NK-92 treated with Interleukin-12 subunit alpha and Interleukin-12 subunit beta, amount 100 ng/mL, for 24 hours (cell line): ENCODE data around the gene QSOX1.
"Not testable (repeated sequence)": the region's sequence is repeated elsewhere in the genome, so short reads cannot be mapped to it uniquely, and the experiment has no call there.

Source experiments
- DNase-seq: peaks from one replicate; lab custom pipeline; 2025; lab: John Stamatoyannopoulos, UW

Gene QSOX1

DNA sequence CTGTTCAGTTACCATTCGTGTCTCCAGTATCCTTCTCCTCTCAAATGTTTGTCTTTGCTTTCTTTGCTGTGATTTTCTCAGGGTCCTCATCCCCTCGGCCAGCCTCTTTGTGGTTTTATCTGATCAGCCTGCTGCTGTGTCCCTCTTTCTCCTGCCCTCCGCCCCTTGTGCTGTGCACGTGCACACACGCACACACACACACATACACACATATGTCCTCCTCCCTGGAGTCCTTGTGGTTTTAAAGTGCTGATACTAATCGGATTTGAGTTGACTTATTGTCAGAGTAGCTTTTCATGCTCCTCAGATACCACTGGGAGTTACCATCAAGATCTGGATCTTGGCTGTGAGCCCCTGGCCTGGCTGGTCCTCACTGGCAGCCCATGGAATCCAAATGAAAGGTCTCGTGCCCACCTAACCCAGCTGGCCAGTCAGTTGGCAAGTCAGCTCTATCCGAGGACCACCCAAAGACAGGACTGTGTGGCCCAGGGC is 34.1 kb downstream of the QSOX1 start:
- no peak for DNase-seq

DNA sequence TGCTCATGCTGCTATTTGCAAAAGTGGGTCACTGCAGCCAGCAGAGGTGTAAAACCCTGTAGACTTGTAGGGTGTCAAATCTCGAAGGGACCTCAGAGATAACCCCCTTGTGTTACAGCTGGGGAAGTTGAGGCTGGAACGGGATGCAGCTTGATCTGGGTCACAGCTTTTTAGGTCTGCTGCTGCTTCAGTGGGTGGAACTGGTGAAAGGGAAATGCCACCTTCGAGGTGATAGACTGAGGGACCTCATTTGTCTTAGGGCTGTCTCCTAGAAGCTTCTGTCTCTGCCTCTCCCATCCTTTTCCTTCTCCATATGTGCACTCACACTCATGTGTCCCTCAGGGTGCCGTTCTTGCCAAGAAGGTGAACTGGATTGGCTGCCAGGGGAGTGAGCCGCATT is 35.4 kb downstream of the QSOX1 start:
- DNase-seq: no peak

DNA sequence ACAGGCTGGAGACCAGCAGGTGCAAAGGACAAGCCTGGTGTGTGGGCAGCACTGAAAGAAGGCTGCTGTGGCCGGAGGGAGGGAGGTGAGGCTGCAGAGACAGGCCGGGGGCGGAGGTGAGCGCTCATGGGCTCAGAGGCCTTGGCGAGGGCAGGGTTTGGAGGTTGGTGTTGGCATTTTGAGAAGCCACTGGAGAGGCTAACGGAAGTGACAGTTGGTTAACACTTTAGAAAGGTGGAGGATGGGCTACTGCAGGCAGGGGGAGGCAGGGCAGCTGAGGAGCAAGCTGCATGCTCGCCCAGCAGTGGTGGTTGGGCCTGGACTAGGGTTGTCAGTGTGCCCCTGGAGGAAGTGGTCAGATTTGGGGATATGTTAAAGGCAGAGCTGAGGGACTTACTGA is 37.5 kb downstream of the QSOX1 start:
- DNase-seq: peak; percentile 77

DNA sequence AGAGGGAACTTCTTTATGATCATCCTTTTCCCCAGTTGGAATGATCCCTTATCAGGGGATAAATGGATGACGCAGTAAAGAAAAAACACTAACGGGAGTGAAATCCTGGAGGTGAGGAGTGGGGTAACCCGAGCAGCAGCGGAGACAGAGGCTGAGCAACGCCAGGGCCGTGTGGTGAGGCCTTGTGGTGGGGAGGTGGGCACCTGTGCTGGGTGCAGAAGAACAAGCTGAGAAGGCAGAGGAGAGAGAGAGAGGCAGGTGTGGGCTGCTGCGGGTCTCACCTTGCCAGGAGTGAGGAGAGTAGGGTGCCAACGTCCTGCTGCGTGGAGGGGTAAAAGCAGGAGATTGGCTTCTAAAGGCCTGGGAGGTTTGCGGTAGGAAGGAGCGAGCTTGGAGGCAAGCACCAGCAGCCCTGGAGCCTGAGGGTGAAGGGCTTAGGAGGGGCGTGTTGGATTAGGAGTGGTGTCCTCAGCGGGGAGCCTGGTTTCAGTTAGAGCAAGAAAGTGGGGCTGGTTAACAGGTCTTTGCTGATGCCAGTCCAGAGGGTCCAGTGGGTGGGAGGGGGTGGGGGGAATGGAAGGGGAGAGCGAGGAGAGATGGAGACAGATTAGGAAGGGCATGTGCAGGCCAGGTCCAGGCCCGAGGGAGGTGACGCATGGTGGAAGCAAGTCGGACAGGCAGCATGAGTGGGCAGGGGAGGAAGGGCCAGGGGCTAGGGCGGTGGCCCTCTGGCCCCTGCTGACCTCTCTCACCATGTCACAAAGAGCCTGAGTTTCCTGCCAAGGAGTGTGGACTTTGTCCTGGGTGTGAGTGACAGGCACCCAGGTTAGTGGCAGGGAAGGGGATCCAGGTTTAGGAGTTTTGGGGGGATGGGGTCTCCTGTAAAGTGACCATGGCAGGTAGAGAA is 38.7 kb downstream of the QSOX1 start:
- no peak for DNase-seq

DNA sequence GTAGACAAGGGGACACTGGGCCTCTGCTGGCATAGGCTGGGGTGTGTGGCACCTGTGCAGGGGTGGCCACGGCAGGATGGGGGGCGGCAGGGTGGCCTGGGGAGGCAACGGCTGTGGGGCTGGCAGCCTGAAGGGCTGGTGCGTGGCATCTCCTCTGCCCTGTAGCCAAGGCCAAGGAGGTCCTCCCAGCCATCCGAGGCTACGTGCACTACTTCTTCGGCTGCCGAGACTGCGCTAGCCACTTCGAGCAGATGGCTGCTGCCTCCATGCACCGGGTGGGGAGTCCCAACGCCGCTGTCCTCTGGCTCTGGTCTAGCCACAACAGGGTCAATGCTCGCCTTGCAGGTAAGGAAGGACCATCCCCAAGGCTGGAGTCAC is 39.4 kb downstream of the QSOX1 start:
- no peak for DNase-seq

DNA sequence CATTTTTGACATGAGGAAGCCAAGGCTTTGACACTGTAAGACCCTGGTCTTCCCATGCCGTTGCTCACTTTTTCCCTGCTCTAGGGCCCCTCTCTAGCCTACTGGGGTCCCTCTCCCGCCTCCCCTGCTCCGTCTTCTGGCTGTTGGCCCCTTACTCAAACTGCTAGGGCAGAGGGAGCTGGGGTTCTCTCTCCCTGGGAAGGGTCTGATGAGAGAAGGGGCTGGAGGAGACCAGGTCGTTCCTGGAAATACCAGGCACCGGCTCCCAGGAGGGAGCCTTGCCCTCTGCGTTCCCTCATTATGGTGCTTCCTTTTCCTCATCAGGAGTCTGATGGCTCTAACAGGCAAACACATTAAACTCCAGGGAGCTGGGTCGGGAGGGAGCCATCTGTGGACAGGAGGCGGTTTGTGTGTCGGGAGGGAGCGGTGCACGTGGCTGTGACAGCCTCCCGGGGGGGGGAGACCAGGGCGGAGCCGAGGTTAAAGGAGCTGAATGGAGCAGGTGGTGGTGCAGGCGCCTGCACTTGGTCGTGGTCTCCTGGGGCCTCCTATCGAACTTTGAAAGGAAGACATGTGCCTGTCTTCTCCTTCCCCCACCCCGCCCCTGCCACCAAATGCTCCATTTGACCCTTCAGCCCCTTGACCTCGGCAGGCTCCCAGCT is 40.0 kb downstream of the QSOX1 start:
- no peak for DNase-seq

DNA sequence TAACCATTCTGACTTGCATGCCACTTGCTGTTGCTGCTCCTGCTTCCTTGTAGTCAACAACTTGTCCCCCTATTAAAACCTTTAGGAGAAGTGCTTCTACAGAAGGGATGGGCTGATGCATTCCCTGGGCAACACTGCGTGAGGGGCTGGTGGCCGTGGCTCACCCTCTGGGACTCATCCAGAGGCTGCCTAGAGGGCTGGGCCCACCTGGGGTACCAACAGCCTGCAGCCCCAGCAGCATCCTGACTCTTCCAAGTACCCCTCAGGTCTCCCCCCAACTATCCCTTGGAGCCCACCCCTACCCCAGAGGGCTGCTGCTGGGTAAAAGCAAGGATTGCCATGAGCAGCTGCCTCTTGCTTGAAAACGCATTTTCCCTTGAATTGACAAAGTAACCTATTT is 40.7 kb downstream of the QSOX1 start:
- no peak for DNase-seq

DNA sequence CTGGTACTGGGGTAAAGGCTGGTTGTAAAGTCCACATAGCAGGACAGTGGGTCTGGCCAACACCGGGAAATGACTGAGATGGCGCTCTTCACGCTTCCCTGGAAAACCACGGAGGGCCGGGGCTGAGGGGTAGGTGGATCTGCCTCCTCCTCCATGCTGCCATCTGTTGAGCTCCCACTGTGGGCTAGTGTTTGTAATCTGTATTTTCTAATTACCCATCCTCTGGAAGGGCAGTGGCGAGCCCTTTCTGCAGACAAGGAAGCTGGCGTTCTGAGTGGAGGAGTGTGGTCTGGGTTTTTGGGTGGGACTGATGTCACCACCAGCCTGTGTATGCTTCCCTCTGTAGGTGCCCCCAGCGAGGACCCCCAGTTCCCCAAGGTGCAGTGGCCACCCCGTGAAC is 41.2 kb downstream of the QSOX1 start:
- no peak for DNase-seq

DNA sequence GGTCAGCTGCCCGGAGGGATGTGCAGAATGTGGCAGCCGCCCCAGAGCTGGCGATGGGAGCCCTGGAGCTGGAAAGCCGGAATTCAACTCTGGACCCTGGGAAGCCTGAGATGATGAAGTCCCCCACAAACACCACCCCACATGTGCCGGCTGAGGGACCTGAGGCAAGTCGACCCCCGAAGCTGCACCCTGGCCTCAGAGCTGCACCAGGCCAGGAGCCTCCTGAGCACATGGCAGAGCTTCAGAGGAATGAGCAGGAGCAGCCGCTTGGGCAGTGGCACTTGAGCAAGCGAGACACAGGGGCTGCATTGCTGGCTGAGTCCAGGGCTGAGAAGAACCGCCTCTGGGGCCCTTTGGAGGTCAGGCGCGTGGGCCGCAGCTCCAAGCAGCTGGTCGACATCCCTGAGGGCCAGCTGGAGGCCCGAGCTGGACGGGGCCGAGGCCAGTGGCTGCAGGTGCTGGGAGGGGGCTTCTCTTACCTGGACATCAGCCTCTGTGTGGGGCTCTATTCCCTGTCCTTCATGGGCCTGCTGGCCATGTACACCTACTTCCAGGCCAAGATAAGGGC is 41.9 kb downstream of the QSOX1 start:
- DNase-seq: no peak

DNA sequence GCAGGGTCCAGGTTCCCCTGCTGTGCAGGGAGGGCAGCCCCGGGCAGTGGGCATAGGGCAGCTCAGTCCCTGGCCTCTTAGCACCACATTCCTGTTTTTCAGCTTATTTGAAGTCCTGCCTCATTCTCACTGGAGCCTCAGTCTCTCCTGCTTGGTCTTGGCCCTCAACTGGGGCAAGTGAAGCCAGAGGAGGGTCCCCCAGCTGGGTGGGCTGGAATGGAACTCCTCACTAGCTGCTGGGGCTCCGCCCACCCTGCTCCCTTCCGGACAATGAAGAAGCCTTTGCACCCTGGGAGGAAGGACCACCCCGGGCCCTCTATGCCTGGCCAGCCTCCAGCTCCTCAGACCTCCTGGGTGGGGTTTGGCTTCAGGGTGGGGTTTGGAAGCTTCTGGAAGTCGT is 42.6 kb downstream of the QSOX1 start:
- no peak for DNase-seq

DNA sequence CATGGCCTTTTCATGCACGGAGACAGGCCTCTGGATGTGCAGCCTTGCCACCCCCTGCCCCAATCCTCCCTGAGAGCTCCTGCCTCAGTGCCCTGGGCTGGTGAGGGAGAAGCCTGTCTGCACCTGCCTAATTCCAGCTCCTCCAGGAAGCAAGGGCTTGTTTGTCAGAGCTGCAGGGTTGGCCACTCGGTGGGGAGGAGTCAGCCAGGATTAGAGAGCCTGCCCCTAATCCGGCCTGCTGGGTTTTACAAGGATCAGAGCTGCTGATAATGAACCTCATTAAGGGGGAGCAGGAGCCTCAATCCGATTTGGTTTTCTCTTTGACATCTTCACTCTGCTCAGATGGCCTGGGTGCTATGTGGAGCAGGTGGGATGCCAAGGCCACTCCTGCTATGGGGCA is 43.5 kb downstream of the QSOX1 start:
- DNase-seq: no peak

DNA sequence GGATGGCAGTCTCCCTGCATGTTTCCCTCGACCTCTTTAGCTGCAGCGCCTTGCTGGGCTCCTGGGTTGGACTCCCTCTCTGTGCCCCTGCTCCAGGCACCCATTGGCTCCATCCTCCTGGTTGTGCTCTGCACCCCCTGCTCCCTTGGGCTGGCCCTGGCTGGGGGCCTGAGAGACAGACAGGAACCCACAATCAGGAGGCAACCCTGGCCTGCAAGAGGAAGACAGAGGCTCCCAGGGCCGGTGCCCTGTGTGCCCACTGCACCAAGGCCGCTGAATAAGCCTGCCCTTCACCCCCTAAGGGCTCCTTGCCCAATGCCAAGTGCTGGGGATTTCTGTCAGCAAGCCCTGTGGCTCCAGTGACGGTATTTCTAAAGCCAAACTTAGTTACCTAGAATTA is 43.9 kb downstream of the QSOX1 start:
- DNase-seq: no peak

DNA sequence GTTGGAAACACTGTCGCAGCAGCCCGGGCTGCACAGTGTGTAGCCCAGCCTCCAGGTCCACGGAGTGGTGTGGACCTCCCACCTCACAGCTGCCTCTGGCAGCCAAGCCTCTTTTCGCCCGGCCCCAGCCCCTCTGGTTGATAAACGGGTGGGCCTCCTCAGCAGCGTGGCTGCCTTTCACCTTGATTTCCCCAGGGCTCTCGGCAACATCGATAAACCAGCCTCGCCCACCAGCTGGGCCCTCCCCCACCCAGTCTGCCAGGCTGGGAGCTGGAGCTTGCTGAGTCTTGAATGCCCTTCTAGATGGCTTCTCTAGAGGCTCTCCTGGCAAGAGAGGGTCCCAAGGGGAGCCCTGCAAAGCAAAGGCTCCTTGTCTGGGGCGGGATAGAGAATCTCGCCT is 44.3 kb downstream of the QSOX1 start:
- no peak for DNase-seq

DNA sequence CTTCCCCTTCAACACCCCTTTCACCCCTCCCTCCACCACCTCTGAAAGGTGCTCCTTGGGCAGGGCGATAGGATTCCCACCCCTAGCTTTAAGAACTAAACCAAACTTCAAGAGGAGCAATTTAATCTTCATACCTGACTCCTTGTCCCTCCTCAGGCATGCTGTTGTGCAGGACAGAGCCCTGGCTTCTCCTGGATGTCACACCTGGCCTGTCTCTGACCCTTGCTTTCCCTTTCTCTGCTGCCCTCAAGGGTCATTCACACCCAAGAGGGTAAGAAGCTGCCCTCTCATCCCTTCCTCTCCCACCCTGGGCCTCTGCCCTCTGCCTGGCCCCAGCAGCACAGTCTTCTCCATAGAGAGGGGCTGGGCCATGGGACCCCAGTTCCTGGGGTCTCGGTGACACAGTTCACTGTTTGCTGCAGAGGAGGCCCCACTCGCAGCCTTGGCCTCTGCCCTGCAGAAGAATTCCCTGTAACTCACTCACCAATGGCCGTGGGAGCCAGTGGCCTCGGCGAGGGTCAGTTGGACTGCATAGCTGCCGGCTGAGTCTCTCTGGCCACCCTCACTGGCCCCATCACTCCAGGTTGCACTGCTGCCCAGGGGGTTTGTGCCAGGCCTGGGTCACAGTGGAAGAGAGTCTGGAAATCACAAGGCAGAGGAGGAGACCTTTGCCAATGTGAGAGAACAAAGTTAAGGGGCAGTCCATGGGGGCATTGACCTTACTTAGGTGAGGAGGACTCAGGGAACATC is 47.0 kb downstream of the QSOX1 start:
- no peak for DNase-seq

DNA sequence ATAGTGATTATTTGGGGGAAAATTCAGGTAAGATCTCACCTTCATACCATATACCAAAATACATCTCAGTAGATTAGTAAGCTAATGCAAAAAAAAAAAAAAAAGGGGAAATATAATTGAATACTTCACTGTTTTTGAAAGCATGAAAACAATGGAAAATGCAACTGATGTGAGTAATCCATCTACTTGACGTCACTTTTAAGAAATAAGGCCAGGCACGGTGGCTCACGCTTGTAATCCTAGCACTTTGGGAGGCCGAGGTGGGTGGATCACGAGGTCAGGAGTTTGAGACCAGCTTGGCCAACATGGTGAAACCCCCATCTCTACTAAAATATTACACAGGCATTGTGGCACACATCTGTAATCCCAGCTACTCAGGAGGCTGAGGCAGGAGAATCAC is 47.9 kb downstream of the QSOX1 start:
- DNase-seq: not testable (repeated sequence)

DNA sequence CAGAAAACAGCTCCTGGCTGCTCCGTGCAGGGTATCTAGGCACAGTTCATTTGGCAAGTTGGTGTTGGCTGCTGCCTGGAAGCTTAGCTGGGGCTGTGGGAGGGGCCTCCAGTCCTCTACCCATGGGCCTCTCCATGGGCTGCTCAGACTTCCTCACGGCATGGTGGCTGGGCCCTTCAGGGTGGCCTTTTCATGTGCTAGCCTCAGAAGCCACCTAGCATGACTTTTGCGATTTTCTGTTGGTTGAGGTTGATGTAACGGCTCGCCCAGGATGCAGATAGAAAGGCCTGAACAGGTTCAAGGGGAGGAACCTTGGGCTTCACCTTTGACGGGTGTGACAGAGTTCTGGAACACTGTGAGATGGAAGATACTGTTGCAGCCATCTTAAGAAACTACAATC is 49.6 kb downstream of the QSOX1 start:
- DNase-seq: no peak

DNA sequence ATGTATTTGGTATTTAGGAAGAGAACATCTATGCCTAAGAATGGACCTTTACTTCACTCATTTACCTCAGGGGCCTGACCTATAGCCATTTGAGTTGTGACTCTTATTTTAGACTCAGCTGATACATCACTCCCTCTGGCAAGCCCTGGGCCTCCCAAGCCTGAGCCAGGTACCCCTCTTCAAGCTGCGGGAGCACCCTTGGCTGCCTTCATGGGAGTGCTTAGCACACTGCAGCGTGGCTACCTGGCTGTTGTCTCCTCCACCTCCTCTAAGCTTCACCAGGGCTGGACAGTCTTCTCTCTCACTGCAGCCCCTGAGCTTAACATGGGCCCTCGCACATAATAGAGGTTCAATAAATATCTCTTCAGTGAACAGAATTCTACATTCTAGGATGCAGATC is 51.9 kb downstream of the QSOX1 start:
- no peak for DNase-seq

DNA sequence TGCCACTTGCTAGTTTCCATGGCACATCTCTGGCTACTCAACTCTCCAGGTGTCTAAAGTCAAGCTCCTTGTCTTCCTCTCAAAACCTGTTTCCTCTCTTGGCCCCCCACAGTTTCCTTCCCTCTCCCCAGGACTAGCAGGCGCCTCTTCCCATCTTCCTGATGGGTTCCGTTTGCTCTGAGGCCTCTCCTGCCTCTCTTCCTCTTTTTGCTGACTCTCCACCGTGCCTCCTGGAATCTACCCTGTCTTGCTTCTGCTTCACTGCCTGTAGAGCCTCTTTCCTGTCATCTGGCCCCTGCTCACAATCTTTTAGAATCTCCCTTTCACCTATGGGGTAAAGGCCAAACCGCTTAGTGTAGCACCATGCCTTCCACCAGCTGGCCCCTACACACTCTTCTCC is 53.6 kb downstream of the QSOX1 start:
- DNase-seq: no peak

DNA sequence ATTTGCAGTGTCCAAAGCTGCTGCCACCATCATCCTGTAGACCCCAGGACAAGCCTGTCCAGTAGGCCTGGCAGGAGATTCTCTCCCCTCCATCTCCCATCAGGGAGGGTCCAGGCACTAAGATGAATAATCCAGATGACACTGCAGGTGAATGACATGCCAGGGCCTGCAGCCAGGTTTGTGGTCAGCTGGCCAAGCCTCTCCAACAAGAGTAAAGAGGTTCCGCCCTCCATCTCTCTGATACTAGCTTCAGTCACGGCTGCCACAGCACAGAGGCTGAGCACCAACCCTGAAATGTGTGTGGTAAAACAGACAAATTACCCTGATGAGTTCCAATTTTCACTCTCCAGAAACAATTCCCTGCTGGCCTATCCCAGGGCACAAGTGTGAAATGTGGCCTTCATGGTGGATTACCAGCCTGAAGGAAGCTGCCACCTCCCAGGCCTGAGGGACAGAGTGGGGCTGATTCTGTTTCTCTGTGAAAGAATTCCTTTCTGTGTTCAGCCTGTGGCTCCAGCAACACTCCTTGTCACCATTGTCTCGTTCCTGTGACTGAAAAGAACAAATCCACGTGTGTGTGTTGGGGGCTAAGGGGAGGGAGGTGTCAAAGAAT is 55.4 kb downstream of the QSOX1 start:
- no peak for DNase-seq

DNA sequence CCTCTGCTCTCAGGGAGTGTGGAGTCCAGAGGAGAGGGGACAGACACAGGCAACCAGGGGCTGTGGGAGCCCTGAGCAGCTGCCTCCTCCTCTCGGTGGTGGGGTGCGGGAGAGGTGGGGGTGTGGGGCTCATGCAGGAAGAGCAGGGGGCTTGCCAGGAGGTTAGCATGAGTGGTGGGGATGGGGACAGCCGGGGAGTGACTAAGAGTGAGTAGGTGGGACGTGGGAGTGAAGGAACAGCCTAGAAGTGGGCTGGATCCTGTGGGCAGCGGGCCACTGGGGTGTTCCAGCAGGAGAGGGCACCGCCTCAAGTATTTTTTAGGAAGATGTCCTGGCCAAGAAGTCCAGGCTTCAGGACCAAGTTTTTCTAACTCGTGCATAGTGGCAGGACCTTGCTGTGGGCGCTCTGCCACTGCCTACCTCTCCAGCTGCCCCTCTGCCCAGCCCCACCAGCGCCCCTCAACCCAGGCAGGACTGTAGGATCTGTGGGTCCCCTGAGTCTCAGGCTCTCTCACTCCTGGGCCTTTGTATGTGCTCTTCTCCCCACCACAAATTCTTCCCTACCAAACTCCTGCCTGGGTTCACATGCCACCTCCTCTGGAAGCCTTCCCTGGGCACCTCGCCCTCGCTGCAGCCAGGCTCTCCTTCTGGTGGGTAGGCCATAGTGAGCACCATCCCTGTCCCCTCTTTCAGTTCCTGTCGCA is 56.6 kb downstream of the QSOX1 start:
- DNase-seq: no peak

DNA sequence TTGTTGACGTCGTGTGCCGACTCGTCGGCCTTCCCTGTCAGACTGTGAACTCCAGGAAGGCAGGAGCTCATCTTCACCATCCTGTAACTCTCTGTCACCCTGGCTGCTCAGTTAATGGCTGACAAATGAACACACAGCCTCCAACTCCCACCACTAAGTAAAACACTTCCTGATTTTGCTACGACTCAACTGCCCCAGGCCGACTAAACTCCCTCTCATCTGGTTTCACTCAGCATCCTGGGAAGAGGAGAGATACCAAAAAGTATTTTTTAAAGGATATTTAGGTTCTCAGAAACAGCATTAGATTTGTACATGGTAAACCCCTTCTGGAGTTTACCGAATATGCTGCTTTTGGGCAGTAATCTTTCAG is 57.2 kb downstream of the QSOX1 start:
- DNase-seq: no peak
